Heart left ventricle (tissue), 13 donors: Measurements from ENCODE around the gene SLC51A.

Source experiments
- POLR2A ChIP-seq, 2 donors: fragments of 450-650 bp; IDR thresholded peaks; one replicate each; pipeline ENCODE4 v1.6.1; 2017; ENCODE audit warnings: antibody characterized with exemption in 2 of 2, mild to moderate bottlenecking in 2 of 2, moderate library complexity in 2 of 2
- TF ChIP-seq, protein P1 (sequence below), 12 donors: fragments of 200-600 bp; sonication (generic) in 4 of 12; IDR thresholded peaks; one replicate each; pipeline versions ENCODE4 v1.5.0 to v1.8.0; 2018 to 2022; ENCODE audit warnings: antibody characterized with exemption in 12 of 12, mild to moderate bottlenecking in 5 of 12
- donor health status: ischemic (EF 13 %, LVEDD 7.1; RV severe dilation, severe dysfunction).
- donor health status: DM: no; HTN: yes; CAD: no.
- donor health status: DM: no; HTN: no; CAD: no.
- donor health status: ischemic (EF 25% LVEDD 6.9; RV normal size, moderate dysfunction).
- donor health status: ischemic (EF 25% LVEDD 5.7; RV mildly dilated, moderate dysfunction).
- donor health status: ischemic (EF 35%, LVEDD 5.7; RV mildly dilated, moderate dysfunction).
- donor health status: nonischemic (EF 11% LVEDD 7.7; RV severe dilation, severe dysfunction).
- donor health status: DM: yes; HTN: yes; CAD: no.
- donor health status: PGD.
- donor health status: ischemic (EF 29% LVEDD 5.4; RV normal size, mild dysfunction).
- donor health status: nonischemic (EF 23%, LVEDD 6.1; RV moderate dilation, normal function).

DNA sequence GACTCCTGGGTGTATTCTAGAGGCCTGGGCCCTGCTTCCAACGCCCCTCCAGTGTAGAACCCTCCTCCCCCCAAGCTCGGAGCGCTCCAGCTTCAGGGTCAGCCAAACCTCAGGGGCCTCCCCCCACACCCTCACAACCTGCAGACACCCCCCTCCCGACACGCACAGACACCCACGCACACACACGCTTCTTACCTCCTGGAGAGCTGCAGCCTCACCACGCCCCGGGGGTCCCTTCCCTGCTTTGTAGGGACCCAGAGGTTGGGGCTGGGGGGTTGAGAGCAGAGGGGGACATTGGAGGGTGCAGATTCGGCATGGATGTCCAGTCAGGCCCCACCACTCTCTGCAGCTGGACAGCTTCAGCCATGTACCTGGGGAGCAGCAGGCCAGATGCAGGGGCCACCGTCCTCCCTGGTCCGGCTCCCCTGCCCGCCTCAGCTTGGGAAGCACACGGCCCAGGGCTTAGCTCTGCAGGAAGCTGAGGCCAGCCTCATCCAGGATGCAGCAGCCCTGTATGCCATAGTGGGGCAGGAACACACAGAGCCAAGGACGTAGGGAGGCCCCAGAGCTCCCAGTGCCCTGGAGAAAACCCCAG lies 18.2 kb upstream of the SLC51A start:
- TF ChIP-seq, protein P1, sequence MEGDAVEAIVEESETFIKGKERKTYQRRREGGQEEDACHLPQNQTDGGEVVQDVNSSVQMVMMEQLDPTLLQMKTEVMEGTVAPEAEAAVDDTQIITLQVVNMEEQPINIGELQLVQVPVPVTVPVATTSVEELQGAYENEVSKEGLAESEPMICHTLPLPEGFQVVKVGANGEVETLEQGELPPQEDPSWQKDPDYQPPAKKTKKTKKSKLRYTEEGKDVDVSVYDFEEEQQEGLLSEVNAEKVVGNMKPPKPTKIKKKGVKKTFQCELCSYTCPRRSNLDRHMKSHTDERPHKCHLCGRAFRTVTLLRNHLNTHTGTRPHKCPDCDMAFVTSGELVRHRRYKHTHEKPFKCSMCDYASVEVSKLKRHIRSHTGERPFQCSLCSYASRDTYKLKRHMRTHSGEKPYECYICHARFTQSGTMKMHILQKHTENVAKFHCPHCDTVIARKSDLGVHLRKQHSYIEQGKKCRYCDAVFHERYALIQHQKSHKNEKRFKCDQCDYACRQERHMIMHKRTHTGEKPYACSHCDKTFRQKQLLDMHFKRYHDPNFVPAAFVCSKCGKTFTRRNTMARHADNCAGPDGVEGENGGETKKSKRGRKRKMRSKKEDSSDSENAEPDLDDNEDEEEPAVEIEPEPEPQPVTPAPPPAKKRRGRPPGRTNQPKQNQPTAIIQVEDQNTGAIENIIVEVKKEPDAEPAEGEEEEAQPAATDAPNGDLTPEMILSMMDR (IDR thresholded peaks at IDR 0.05), result no peak
- TF ChIP-seq POLR2A (IDR thresholded peaks at IDR 0.05), result no peak
